ENCODE measurements around the gene PALMD.

PALMD gene

DNA sequence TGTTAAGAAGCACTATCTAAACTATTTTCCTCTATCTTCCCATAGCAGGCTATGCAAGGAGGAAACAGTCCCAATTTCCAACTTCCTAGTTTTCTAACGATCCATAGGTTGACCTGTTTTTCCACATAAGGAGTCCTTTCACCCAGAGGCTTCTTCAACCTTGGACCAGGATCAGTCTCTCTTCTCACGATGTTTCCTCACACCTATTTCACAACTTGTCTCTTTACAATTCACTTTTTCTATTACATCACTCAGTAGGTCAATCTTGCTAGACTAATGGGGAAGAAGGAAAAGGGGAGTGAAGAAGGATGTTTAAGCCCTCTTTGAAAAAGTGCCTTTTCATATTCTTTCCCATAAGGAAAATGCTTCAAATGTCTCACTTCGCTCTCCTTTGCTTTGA lies 15.9 kb downstream of the PALMD start:
- no peak for DNase-seq

DNA sequence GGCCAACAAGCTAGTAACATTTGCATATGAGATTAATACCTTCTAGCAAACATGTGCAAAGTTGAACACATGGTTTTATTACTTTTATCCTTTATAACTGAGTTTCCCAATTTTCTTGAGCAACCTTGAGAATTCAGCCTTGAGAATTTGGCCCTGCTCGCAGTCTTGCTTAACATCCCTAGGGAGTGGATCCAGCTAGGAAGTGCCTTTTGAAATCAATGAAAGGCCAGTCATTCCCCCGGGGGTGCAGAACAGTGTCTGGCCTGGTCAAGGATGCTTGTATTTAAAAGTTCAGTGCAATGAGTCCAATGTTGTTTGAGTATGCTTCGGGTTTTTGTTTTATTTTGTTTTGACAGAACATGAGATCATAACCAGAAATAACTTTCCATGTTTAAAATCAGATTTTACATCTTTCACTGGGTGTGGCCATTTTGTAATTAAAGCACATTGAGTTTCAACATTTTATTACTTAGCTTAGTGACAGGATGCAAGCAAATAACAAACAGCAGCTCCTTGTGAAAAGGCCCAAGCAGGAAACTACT lies 16.7 kb downstream of the PALMD start:
- DNase-seq, result no peak

GRCh38 chr1:99663501-99663900 lies 17.6 kb downstream of the PALMD start:
- no peak for DNase-seq

DNA sequence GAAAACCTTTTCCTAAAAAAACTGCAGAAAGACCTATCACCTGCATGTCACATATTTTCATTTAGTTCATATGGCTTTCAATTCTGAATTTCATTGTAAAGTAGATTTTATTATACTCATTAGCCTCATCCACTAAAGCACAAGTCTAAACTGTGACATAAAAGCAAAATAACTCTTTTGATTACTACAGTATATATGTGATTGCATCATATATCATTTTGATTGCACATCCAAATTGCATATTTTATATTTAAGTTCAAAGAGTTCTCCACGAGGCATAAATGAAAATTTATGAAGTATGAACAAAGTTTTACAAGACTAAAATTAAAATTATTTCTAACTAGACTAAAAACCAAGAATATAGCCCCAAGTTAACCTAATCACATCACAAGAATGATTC lies 19.3 kb downstream of the PALMD start:
- no peak for DNase-seq

DNA sequence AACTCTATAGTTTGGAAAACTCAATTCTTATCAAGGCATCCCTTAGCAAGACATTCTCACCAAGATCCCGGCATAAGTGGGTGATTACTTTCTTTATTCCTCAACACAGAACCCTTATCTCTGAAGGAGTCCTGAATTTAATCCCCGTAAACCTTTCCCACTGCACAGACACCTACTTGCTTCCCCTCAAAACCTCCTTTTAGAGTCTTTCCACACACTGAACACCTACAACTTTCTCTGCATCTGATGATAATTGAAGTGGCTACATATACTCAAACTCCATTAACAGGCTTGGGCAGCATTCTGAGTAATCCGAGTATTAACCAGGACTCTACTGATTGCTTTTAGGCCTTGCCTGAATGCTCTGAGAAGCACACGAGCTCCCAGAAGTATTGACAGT lies 23.5 kb downstream of the PALMD start:
- no peak for DNase-seq

- DNase-seq, result no peak
Measured at GRCh38 chr1:99669821-99670220, 23.9 kb downstream of the PALMD start.

DNA sequence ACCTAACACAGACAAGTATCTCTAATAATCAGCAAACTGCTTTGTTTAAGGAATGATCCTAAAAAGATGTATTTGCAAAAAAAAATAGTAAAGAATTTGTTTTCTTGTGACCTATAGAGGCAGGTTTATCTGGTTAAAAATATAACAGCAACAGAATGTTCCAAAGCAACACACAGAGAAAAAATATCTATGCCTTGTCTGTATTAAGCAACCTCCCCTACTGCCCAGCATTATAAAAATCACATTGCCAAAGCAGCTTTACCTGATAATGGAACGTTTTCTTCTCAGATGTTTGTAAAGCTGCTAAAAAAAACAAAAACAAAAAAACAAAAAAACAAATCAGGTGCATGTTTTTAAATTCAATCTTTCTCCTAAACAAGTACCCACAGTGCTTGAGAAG lies 24.7 kb downstream of the PALMD start:
- DNase-seq, result no peak

- DNase-seq, result no peak
Measured at GRCh38 chr1:99672038-99672437, 26.1 kb downstream of the PALMD start.

DNA sequence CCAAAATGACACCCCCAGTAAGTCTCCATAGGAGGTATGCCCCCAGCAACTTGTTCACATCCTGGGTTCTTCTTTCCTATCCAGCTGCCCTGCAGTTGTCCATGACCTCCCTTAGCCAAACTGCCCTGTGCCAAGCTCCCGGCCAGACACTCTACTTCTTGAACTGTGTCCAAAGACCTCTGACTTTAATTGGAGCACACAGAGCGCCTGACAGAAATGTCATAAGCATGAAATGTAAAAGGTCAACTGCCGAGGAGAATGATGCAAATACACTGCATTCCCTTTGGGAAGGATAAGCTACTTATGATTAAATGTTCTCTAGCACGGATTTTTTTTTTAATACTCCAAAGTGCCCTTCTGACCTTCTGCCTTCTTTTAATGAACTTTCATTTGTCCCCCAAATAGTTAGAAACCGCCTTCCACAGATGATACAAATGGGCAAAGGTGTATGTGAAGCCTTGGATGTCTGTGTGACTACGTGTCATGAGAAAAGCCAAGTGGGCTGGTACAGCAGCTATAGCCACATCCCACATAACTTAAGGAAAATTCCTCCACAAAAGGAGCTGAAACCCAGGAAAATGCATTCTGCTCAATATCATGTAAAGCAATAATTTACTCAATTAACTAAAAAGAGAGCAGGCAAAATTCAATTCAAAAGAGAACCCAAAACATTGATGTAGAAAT lies 26.8 kb downstream of the PALMD start:
- DNase-seq, result no peak

GRCh38 chr1:99673315-99673714 lies 27.4 kb downstream of the PALMD start:
- DNase-seq, result no peak

GRCh38 chr1:99674115-99675064 lies 28.5 kb downstream of the PALMD start:
- no peak for DNase-seq

DNA sequence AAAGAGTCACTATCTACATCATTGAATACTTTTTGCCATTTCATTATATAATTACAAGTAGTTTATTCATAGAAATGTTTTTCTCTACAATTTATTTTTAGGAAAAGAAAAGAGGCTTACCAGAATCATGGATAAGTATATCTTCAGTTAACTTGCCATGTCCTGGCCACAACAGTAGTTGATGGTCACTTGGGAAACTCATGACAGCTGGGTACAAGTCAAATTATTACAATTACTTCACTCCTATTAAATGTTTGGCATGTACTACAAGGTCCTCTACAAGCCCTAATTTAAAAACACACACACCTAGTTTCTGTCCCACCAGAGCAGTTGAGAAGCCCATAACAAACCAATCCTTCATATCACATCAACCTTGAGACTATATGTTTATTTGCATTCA lies 29.4 kb downstream of the PALMD start:
- no peak for DNase-seq

GRCh38 chr1:99675994-99676393 lies 30.1 kb downstream of the PALMD start:
- no peak for DNase-seq

GRCh38 chr1:99676876-99677275 lies 31.0 kb downstream of the PALMD start:
- DNase-seq, result no peak

DNA sequence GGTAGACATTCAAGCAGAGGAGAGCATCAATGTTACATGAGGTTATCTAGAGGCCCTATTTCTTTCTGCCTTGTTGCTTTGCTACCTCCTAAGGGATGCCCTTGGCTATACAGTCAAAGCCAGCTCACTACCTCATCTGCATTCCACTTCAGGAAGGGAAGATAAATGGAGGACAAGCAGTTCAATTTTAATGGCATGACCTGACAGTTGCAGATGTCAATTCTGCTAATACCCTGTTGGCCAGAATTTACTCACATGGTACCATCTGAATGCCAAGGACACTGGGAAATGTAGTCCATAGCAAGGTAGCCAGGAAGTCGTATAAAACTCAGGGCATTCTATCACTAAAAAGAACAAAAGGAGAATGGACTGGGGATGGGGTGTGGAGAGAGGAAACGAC lies 31.5 kb downstream of the PALMD start:
- DNase-seq, result no peak

DNA sequence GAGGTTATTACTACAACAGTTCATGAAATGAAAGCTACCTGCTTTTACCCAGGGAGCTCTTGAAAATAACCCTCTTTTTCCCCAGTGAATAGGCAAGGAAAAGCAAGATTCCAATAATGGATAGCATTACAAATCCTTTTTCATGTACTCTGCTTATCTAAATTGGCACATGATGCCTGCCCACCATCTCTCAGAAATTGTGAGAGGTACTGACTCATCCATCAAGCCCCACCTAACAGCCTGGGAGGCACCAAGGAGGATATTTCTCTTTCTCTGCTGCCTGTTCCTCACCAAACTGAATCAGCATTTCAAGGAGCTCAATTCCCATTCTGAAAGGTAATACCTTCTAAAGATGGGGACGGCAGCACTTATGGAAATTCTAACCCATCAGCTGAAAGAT lies 34.4 kb downstream of the PALMD start:
- DNase-seq, result no peak

DNA sequence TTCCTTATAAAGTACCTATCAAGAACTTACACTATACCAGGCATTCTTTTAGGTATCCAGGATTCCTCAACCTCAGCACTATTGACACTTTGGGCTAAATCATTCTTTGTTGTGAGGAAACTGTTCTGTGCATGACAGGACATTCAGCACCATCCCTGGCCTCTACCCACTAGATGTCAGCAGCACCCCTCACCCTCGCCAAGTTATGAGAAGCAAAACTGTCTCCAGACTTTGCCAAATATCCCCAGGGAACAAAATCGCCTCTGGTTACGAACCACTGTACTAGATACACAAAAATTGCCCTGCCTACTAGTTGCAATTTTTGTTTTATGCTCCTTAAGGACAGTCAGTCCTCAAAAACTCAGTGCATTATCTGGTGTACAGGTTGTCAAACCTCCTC lies 35.7 kb downstream of the PALMD start:
- DNase-seq, result no peak

GRCh38 chr1:99682291-99682751 lies 36.4 kb downstream of the PALMD start:
- DNase-seq, result no peak

- peak; percentile 73 for DNase-seq
Measured at GRCh38 chr1:99685516-99686180, 39.7 kb downstream of the PALMD start.

GRCh38 chr1:99691175-99691574 lies 45.3 kb downstream of the PALMD start:
- no peak for DNase-seq

GRCh38 chr1:99696616-99697015 lies 50.7 kb downstream of the PALMD start:
- no peak for DNase-seq

GRCh38 chr1:99697580-99697979 lies 51.7 kb downstream of the PALMD start:
- no peak for DNase-seq

DNA sequence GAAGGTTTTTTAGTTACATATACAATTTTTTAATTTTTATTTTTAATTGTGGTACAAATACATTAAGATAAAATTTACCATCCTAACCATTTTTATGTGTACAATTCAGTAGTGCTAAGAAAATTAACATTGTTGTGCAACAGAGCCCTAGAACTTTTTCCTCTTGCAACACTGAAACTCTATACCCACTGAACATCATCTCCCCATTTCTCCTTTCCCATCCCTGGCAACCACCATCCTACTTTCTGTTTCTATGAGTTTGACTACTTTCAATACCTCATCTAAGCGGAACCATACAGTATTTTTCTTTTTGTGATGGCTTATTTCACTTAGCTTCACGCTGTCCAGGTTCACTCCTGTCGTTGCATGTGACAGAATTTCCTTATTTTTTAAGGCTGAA lies 54.1 kb downstream of the PALMD start:
- DNase-seq, result no peak
